Activated CD4-positive, CD25-positive, alpha-beta regulatory T cell (primary cell): ENCODE results near the gene LRP1B.

Source experiments
- DNase-seq, 4 experiments: peaks; one replicate each; lab custom pipeline; 2025; lab: John Stamatoyannopoulos, UW

Gene LRP1B

GRCh38 chr2:141423124-141423523 lies 707.7 kb downstream of the LRP1B start:
- DNase-seq = no peak

GRCh38 chr2:141417246-141417797 lies 713.5 kb downstream of the LRP1B start:
- DNase-seq = no peak

GRCh38 chr2:141411419-141411818 lies 719.4 kb downstream of the LRP1B start:
- DNase-seq = no peak

- DNase-seq = no peak
Observed at GRCh38 chr2:141399270-141399669, 731.5 kb downstream of the LRP1B start.

- no peak for DNase-seq
Observed at GRCh38 chr2:141393214-141393545, 737.6 kb downstream of the LRP1B start.

GRCh38 chr2:141392517-141393213 lies 738.2 kb downstream of the LRP1B start:
- DNase-seq = no peak

- DNase-seq = no peak
Observed at GRCh38 chr2:141386168-141386567, 744.6 kb downstream of the LRP1B start.

GRCh38 chr2:141384676-141385075 lies 746.1 kb downstream of the LRP1B start:
- no peak for DNase-seq

GRCh38 chr2:141381946-141382345 lies 748.9 kb downstream of the LRP1B start:
- no peak for DNase-seq

GRCh38 chr2:141380008-141380979 lies 750.5 kb downstream of the LRP1B start:
- no peak for DNase-seq

GRCh38 chr2:141364821-141365220 lies 766.0 kb downstream of the LRP1B start:
- no peak for DNase-seq

- no peak for DNase-seq
Observed at GRCh38 chr2:141362311-141362710, 768.5 kb downstream of the LRP1B start.

- no peak for DNase-seq
Observed at GRCh38 chr2:141348481-141348880, 782.3 kb downstream of the LRP1B start.

- no peak for DNase-seq
Observed at GRCh38 chr2:141341444-141341843, 789.4 kb downstream of the LRP1B start.

GRCh38 chr2:141331127-141331526 lies 799.7 kb downstream of the LRP1B start:
- DNase-seq = no peak

- DNase-seq = no peak
Observed at GRCh38 chr2:141329964-141330363, 800.9 kb downstream of the LRP1B start.

- no peak for DNase-seq
Observed at GRCh38 chr2:141323571-141323970, 807.2 kb downstream of the LRP1B start.

GRCh38 chr2:141317986-141318385 lies 812.8 kb downstream of the LRP1B start:
- DNase-seq = no peak

- no peak for DNase-seq
Observed at GRCh38 chr2:141316606-141317005, 814.2 kb downstream of the LRP1B start.

- no peak for DNase-seq
Observed at GRCh38 chr2:141316103-141316502, 814.7 kb downstream of the LRP1B start.

- DNase-seq = no peak
Observed at GRCh38 chr2:141313972-141314371, 816.8 kb downstream of the LRP1B start.

- DNase-seq = no peak
Observed at GRCh38 chr2:141311430-141311829, 819.4 kb downstream of the LRP1B start.

GRCh38 chr2:141306368-141306767 lies 824.4 kb downstream of the LRP1B start:
- no peak for DNase-seq
